Caco-2 (cell line): ENCODE measurements around the gene NLGN3. TPM values are rescaled to one million over a fixed set of nuclear protein-coding genes. Genes with fewer than 3 reads are reported as not detected.

Experiments
- BruUV-seq: library from RNA; stranded (reverse); fragments of 400-500 nt; replicated peaks from 2 replicates; lab custom pipeline; 2021; lab: Mats Ljungman, UMichigan
- CTCF ChIA-PET: fragments of 300-600 bp; sonication (Branson Sonifier 250); formaldehyde crosslinking; loops from one replicate; lab custom pipeline; 2022; ENCODE audit warnings: antibody characterized with exemption; lab: Charles Lee
- POLR2A ChIA-PET: fragments of 300-600 bp; sonication (Branson Sonifier 250); formaldehyde crosslinking; loops from one replicate; lab custom pipeline; 2022; ENCODE audit warnings: antibody characterized with exemption; lab: Charles Lee
- DNase-seq, 2 experiments: peaks; one replicate each; pipeline versions ENCODE4 v3.0.0 to v3.0.0-alpha.2; 2020 to 2022
- H3K27me3 ChIP-seq: replicated peaks from 2 replicates; pipeline ENCODE4 v1.6.0; 2011; ENCODE audit warnings: low read length; ENCODE audit not compliant: control insufficient read depth, insufficient read depth
- H3K36me3 ChIP-seq: 2 replicates; pipeline ENCODE4 v1.5.1; 2011; ENCODE audit warnings: low read length; ENCODE audit not compliant: control insufficient read depth, insufficient read depth
- H3K4me1 ChIP-seq: fragments of 250-450 bp; sonication (Bioruptor Pico); 2 replicates; pipeline ENCODE4 v1.5.1; 2020; ENCODE audit warnings: mild to moderate bottlenecking
- H3K4me3 ChIP-seq: 2 replicates; pipeline ENCODE4 v1.5.1; 2011; ENCODE audit warnings: low read depth, mild to moderate bottlenecking, control low read depth, low read length
- H3K9me3 ChIP-seq: fragments of 250-450 bp; sonication (Bioruptor Pico); 2 replicates; pipeline ENCODE4 v1.5.1; 2020; ENCODE audit warnings: mild to moderate bottlenecking, moderate library complexity
- H3K27ac Mint-ChIP-seq: one replicate; pipeline ENCODE4 v1.8.0; 2022; ENCODE audit warnings: mixed read lengths; ENCODE audit not compliant: unreplicated experiment
- H3K27me3 Mint-ChIP-seq: one replicate; pipeline ENCODE4 v1.8.0; 2022; ENCODE audit warnings: mixed read lengths; ENCODE audit not compliant: insufficient read depth, unreplicated experiment
- H3K36me3 Mint-ChIP-seq: one replicate; pipeline ENCODE4 v1.8.0; 2022; ENCODE audit warnings: mild to moderate bottlenecking, mixed read lengths; ENCODE audit not compliant: insufficient read depth, unreplicated experiment
- H3K4me1 Mint-ChIP-seq: one replicate; pipeline ENCODE4 v1.8.0; 2022; ENCODE audit warnings: low read depth, mixed read lengths; ENCODE audit not compliant: unreplicated experiment
- H3K4me3 Mint-ChIP-seq: one replicate; pipeline ENCODE4 v1.8.0; 2022; ENCODE audit warnings: mild to moderate bottlenecking, moderate library complexity, mixed read lengths; ENCODE audit not compliant: unreplicated experiment
- H3K9me3 Mint-ChIP-seq: one replicate; pipeline ENCODE4 v1.8.0; 2022; ENCODE audit warnings: mixed read lengths; ENCODE audit not compliant: unreplicated experiment
- CTCF ChIP-seq, 2 experiments: fragments of 200-600 bp in 1 of 2; IDR thresholded peaks; 1 replicate in 1 of 2; 2 replicates in 1 of 2; pipeline versions ENCODE4 v1.5.1 to v1.8.0; 2011 to 2022; ENCODE audit warnings: antibody characterized with exemption in 1 of 2, control low read depth in 1 of 2, inconsistent platforms in 1 of 2, low read depth in 1 of 2, low read length in 1 of 2, mild to moderate bottlenecking in 1 of 2, moderate library complexity in 1 of 2; ENCODE audit not compliant: insufficient read depth in 1 of 2, severe bottlenecking in 1 of 2, unreplicated experiment in 1 of 2
- intact Hi-C: fragments of 100-400 bp; cut with micrococcal nuclease; formaldehyde crosslinking; loops from one replicate; pipeline ENCODE4 v1.10.0; 2022; ENCODE audit not compliant: unreplicated experiment
- total RNA-seq: library from RNA; stranded (reverse); gene quantifications from 2 replicates; pipeline ENCODE4 v1.2.3, GENCODE V29; 2022

NLGN3 gene
- total RNA-seq, 1 experiment from 2014 or later: 0.61 TPM

GRCh38 chrX:71173440-71173839, 28.8 kb downstream of the NLGN3 start:
- H3K9me3 Mint-ChIP-seq: no peaks in the 10 kb centered on the region
- H3K36me3 Mint-ChIP-seq: no peaks in the 10 kb centered on the region
- H3K36me3 ChIP-seq: no peaks in the 10 kb centered on the region
- H3K4me3 Mint-ChIP-seq: no peak overlapping the region
- no peak for TF ChIP-seq CTCF (IDR thresholded peaks at IDR 0.05; ENCODE audit: insufficient read depth in 1 of 2, low read depth in 1 of 2, low read length in 1 of 2, severe bottlenecking in 1 of 2, unreplicated experiment in 1 of 2)
- DNase-seq: no peak
- H3K4me1 Mint-ChIP-seq: peaks cover 20% of the 10 kb centered on the region
- intact Hi-C loops: no loop called here
- no peaks in the 10 kb centered on the region for H3K27me3 ChIP-seq
- peaks cover 14% of the 10 kb centered on the region; the same call in 1 of the 2 replicates for H3K4me1 ChIP-seq
- H3K9me3 ChIP-seq: no peaks in the 10 kb centered on the region
- H3K4me3 ChIP-seq: no peak overlapping the region
- CTCF ChIA-PET: no interaction called here
- no peak overlapping the region for H3K27ac Mint-ChIP-seq
- no TSS peak for BruUV-seq
- POLR2A ChIA-PET: interaction anchor here (0.5 kb wide), 1 partner anchor 9 kb away, joined by 3 read pairs; no protein-coding TSS in a partner anchor
- H3K27me3 Mint-ChIP-seq: no peaks in the 10 kb centered on the region

GRCh38 chrX:71174795-71175194, 30.2 kb downstream of the NLGN3 start:
- no peak for TF ChIP-seq CTCF (IDR thresholded peaks at IDR 0.05; ENCODE audit: insufficient read depth in 1 of 2, low read depth in 1 of 2, low read length in 1 of 2, severe bottlenecking in 1 of 2, unreplicated experiment in 1 of 2)
- no peaks in the 10 kb centered on the region for H3K9me3 ChIP-seq
- Mint-ChIP-seq H3K4me1 (peaks cover 20% of the 10 kb centered on the region), H3K36me3 (no peaks in the 10 kb centered on the region), H3K9me3 (no peaks in the 10 kb centered on the region), H3K27me3 (no peaks in the 10 kb centered on the region), H3K4me3 (no peak overlapping the region), H3K27ac (no peak overlapping the region)
- H3K4me1 ChIP-seq: peaks cover 14% of the 10 kb centered on the region; the same call in 1 of the 2 replicates
- no peak for DNase-seq
- intact Hi-C loops: loop anchor here (5.0 kb wide), 2 partner anchors 47 to 107 kb away; partner anchors contain the start of gene SNX12
- CTCF ChIA-PET: no interaction called here
- H3K27me3 ChIP-seq: no peaks in the 10 kb centered on the region
- POLR2A ChIA-PET: no interaction called here
- no peaks in the 10 kb centered on the region for H3K36me3 ChIP-seq
- H3K4me3 ChIP-seq: no peak overlapping the region
- BruUV-seq: no TSS peak

GRCh38 chrX:71175531-71175930, 30.9 kb downstream of the NLGN3 start:
- no peak overlapping the region for H3K27ac Mint-ChIP-seq
- ChIA-PET CTCF (interaction anchor here (0.7 kb wide), 1 partner anchor 73 kb away, joined by 6 read pairs; no protein-coding TSS in a partner anchor), POLR2A (interaction anchor here (0.7 kb wide), 1 partner anchor 203 kb away, joined by 14 read pairs; no protein-coding TSS in a partner anchor)
- no peaks in the 10 kb centered on the region for H3K36me3 ChIP-seq
- no peaks in the 10 kb centered on the region for H3K27me3 ChIP-seq
- DNase-seq: no peak
- BruUV-seq: no TSS peak
- H3K36me3 Mint-ChIP-seq: no peaks in the 10 kb centered on the region
- no peaks in the 10 kb centered on the region for H3K9me3 ChIP-seq
- peaks cover 18% of the 10 kb centered on the region; the same call in 1 of the 2 replicates for H3K4me1 ChIP-seq
- no peak overlapping the region for H3K4me3 Mint-ChIP-seq
- H3K9me3 Mint-ChIP-seq: no peaks in the 10 kb centered on the region
- H3K27me3 Mint-ChIP-seq: no peaks in the 10 kb centered on the region
- H3K4me3 ChIP-seq: no peak overlapping the region
- peaks cover 20% of the 10 kb centered on the region for H3K4me1 Mint-ChIP-seq
- intact Hi-C loops: loop anchor here (5.0 kb wide), 2 partner anchors 48 to 108 kb away; partner anchors contain the start of gene SNX12
- TF ChIP-seq CTCF (IDR thresholded peaks at IDR 0.05; ENCODE audit: insufficient read depth in 1 of 2, low read depth in 1 of 2, low read length in 1 of 2, severe bottlenecking in 1 of 2, unreplicated experiment in 1 of 2): no peak
